Hepatocyte (in vitro differentiated cells): ENCODE results near the gene PDIA2.

Source experiments
- CTCF ChIP-seq: fragments of 200-600 bp; sonication (generic); IDR thresholded peaks from 2 replicates; pipeline ENCODE4 v1.5.1; 2016; ENCODE audit warnings: antibody characterized with exemption, mild to moderate bottlenecking; ENCODE audit not compliant: poor library complexity
- EZH2 ChIP-seq: fragments of 200-600 bp; sonication (generic); IDR thresholded peaks from 2 replicates; pipeline ENCODE4 v1.6.1; 2016; ENCODE audit warnings: antibody characterized with exemption, mild to moderate bottlenecking, borderline replicate concordance

- no peak for TF ChIP-seq CTCF
- TF ChIP-seq EZH2, result peak; percentile 0
Measured at GRCh38 chr16:280552-280951, 2.4 kb upstream of the PDIA2 start, which contains the start of gene ARHGDIG.
